Adrenal gland (tissue), 12 donors: Measurements from ENCODE around the gene CFAP65. TPM values are rescaled to one million over a fixed set of nuclear protein-coding genes. Genes with fewer than 3 reads are reported as not detected.

Experiments
- DNase-seq, 7 donors: peaks; one replicate each; pipeline ENCODE4 v3.0.0-alpha.2; 2019 to 2020
- H3K27ac ChIP-seq, 5 donors: fragments of 200-600 bp; sonication (generic) in 4 of 5; 1 replicate in 3 of 5; 2 replicates in 2 of 5; pipeline versions ENCODE4 v1.5.1 to v1.8.0; 2016 to 2020; ENCODE audit warnings: mild to moderate bottlenecking in 1 of 5
- H3K27me3 ChIP-seq: fragments of 200-600 bp; 2 replicates; pipeline ENCODE4 v1.8.0; 2021
- H3K36me3 ChIP-seq, 2 donors: fragments of 200-600 bp; replicated peaks in 1 of 2; 1 replicate in 1 of 2; 2 replicates in 1 of 2; pipeline versions ENCODE4 v1.5.1 to v1.8.0; 2018 to 2022
- H3K4me1 ChIP-seq, 2 donors: fragments of 200-600 bp; replicated peaks in 1 of 2; 1 replicate in 1 of 2; 2 replicates in 1 of 2; pipeline versions ENCODE4 v1.5.1 to v1.8.0; 2018 to 2021
- H3K4me3 ChIP-seq, 4 donors: fragments of 200-600 bp; sonication (generic) in 3 of 4; one replicate each; pipeline ENCODE4 v1.5.1; 2016 to 2018
- H3K9me3 ChIP-seq, 3 donors: fragments of 200-600 bp; sonication (generic) in 1 of 3; replicated peaks in 1 of 3; 1 replicate in 2 of 3; 2 replicates in 1 of 3; pipeline versions ENCODE4 v1.5.1 to v1.8.0; 2016 to 2021
- CTCF ChIP-seq, 6 experiments: fragments of 450-650 bp in 4 of 6; fragments of 200-600 bp in 2 of 6; sonication (generic) in 1 of 6; IDR thresholded peaks; 1 replicate in 5 of 6; 2 replicates in 1 of 6; pipeline versions ENCODE4 v1.5.1 to v1.8.0; 2016 to 2021; ENCODE audit warnings: antibody characterized with exemption in 6 of 6, mild to moderate bottlenecking in 2 of 6, moderate library complexity in 1 of 6
- POLR2A ChIP-seq, 2 donors: fragments of 450-650 bp; IDR thresholded peaks; one replicate each; pipeline ENCODE4 v1.6.1; 2017; ENCODE audit warnings: antibody characterized with exemption in 2 of 2, mild to moderate bottlenecking in 2 of 2, moderate library complexity in 1 of 2
- WGBS, 4 donors: extraction: QIAGEN DNeasy Blood & Tissue Kit in 2 of 4; methylation state at CpG; one replicate each; pipeline versions ENCODE4 v1.1.5 to v1.1.7; 2013 to 2017; 5-methylcytosine and 5-hydroxymethylcytosine counted together
- intact Hi-C, 2 donors: fragments of 100-400 bp; cut with DNase I; formaldehyde crosslinking; loops; one replicate each; pipeline versions ENCODE4 v1.14.1 to v1.15.0; 2022 to 2023
- polyA plus RNA-seq, 3 donors: library from polyadenylated mRNA; stranded (reverse); fragments of 200-250 nt in 2 of 3; fragments of 350-450 nt in 1 of 3; fragmentation: Illumina TruSeq in 1 of 3; extraction: RNeasy Lipid Tissue Mini Kit (QIAGEN cat#74804) in 1 of 3; gene quantifications; one replicate each; pipeline ENCODE4 v1.2.3, GENCODE V29; 2013 to 2014
- total RNA-seq, 9 donors: library from RNA; depleted of rRNA in 4 of 9; stranded (reverse); fragments of >200 nt in 4 of 9; fragments of 120-200 nt in 1 of 9; fragmentation: NEBNext Ultra II Directional in 1 of 9; extraction: Animal tissue kit (Norgen Biotek cat#: 25700) in 1 of 9; gene quantifications; one replicate each; pipeline versions ENCODE4 v1.1.0 to v1.2.4, GENCODE V29; 2013 to 2023
- donor health status: healthy with polysubstance abuse.
- donor health status: Bipolar disorder and iron deficiency.
- donor health status: DM: yes; HTN: yes; CAD: no.
- donor health status: DM: no; HTN: no; CAD: no.
- donor health status: DM: no; HTN: no; CAD: no.
- donor health status: DM: yes; HTN: yes; CAD: no.

Gene CFAP65
- total and polyA plus RNA-seq, 12 donors: 0.04 to 0.16 (median 0.06) TPM; not detected in 7

- WGBS, 4 donors: 80 to 85% (median 82%) methylated on average over 11 to 12 of the region's 12 CpGs
- Histone ChIP-seq H3K27me3 (no peaks in the 10 kb centered on the region), H3K9me3 (no peaks in the 10 kb centered on the region), H3K4me3 (no peak overlapping the region), H3K27ac (no peak overlapping the region), H3K36me3 (no peaks in the 10 kb centered on the region), H3K4me1 (no peaks in the 10 kb centered on the region)
- TF ChIP-seq CTCF (IDR thresholded peaks at IDR 0.05) (no peak), POLR2A (IDR thresholded peaks at IDR 0.05) (no peak)
- no peak for DNase-seq
- intact Hi-C loops: no loop called here
These were observed 18.2 kb downstream of the CFAP65 start for GRCh38 chr2:219023045-219023605.

- Histone ChIP-seq H3K9me3 (no peaks in the 10 kb centered on the region), H3K36me3 (no peaks in the 10 kb centered on the region), H3K4me3 (no peak overlapping the region), H3K27ac (no peak overlapping the region), H3K27me3 (no peaks in the 10 kb centered on the region), H3K4me1 (no peaks in the 10 kb centered on the region)
- TF ChIP-seq CTCF (IDR thresholded peaks at IDR 0.05) (no peak), POLR2A (IDR thresholded peaks at IDR 0.05) (no peak)
- intact Hi-C loops: no loop called here
- no peak for DNase-seq
- 80 to 88% (median 84%) methylated on average over 5 of the region's 5 CpGs for whole genome bisulfite sequencing, 4 donors
These were observed 18.7 kb downstream of the CFAP65 start for GRCh38 chr2:219022616-219023015.

GRCh38 chr2:219022041-219022440 lies 19.3 kb downstream of the CFAP65 start:
- no peak overlapping the region for H3K4me3 ChIP-seq
- no peaks in the 10 kb centered on the region for H3K9me3 ChIP-seq
- DNase-seq: no peak
- no peaks in the 10 kb centered on the region for H3K36me3 ChIP-seq
- intact Hi-C loops: no loop called here
- no peak overlapping the region for H3K27ac ChIP-seq
- WGBS, 4 donors: 80 to 91% (median 86%) methylated on average over 5 to 12 of the region's 12 CpGs
- no peaks in the 10 kb centered on the region for H3K27me3 ChIP-seq
- TF ChIP-seq POLR2A (IDR thresholded peaks at IDR 0.05) (no peak), CTCF (IDR thresholded peaks at IDR 0.05) (no peak)
- no peaks in the 10 kb centered on the region for H3K4me1 ChIP-seq

GRCh38 chr2:219021591-219021990 lies 19.7 kb downstream of the CFAP65 start:
- no peaks in the 10 kb centered on the region for H3K4me1 ChIP-seq
- TF ChIP-seq POLR2A (IDR thresholded peaks at IDR 0.05) (no peak), CTCF (IDR thresholded peaks at IDR 0.05) (no peak)
- intact Hi-C loops: no loop called here
- H3K27ac ChIP-seq: no peak overlapping the region
- WGBS, 4 donors: 79 to 88% (median 82%) methylated on average over 6 to 9 of the region's 9 CpGs
- DNase-seq: no peak
- H3K4me3 ChIP-seq: no peak overlapping the region
- H3K27me3 ChIP-seq: no peaks in the 10 kb centered on the region
- H3K9me3 ChIP-seq: no peaks in the 10 kb centered on the region
- no peaks in the 10 kb centered on the region for H3K36me3 ChIP-seq
